ENCODE measurements around the gene NBPF11. TPM values are rescaled to one million over a fixed set of nuclear protein-coding genes. Genes with fewer than 3 reads are reported as not detected.
A peak's percentile ranks its signal among the peaks of the same experiment; 100 is the strongest.
"Not testable (repeated sequence)": the region's sequence is repeated elsewhere in the genome, so short reads cannot be mapped to it uniquely, and the experiment has no call there.

Gene NBPF11, protein sequence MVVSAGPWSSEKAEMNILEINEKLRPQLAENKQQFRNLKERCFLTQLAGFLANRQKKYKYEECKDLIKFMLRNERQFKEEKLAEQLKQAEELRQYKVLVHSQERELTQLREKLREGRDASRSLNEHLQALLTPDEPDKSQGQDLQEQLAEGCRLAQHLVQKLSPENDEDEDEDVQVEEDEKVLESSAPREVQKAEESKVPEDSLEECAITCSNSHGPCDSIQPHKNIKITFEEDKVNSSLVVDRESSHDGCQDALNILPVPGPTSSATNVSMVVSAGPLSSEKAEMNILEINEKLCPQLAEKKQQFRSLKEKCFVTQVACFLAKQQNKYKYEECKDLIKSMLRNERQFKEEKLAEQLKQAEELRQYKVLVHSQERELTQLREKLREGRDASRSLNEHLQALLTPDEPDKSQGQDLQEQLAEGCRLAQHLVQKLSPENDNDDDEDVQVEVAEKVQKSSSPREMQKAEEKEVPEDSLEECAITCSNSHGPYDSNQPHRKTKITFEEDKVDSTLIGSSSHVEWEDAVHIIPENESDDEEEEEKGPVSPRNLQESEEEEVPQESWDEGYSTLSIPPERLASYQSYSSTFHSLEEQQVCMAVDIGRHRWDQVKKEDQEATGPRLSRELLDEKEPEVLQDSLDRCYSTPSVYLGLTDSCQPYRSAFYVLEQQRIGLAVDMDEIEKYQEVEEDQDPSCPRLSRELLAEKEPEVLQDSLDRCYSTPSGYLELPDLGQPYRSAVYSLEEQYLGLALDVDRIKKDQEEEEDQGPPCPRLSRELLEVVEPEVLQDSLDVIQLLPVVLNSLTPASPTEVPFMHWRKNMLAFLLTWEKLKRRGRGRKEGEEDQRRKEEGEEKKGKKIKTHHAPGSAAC
- polyA plus RNA-seq (2013, experiment 1 of 2; ENCODE audit: insufficient read length), result 8.9 TPM
- polyA plus RNA-seq (2013, experiment 2 of 2; ENCODE audit: insufficient read length), result 8.9 TPM

DNA sequence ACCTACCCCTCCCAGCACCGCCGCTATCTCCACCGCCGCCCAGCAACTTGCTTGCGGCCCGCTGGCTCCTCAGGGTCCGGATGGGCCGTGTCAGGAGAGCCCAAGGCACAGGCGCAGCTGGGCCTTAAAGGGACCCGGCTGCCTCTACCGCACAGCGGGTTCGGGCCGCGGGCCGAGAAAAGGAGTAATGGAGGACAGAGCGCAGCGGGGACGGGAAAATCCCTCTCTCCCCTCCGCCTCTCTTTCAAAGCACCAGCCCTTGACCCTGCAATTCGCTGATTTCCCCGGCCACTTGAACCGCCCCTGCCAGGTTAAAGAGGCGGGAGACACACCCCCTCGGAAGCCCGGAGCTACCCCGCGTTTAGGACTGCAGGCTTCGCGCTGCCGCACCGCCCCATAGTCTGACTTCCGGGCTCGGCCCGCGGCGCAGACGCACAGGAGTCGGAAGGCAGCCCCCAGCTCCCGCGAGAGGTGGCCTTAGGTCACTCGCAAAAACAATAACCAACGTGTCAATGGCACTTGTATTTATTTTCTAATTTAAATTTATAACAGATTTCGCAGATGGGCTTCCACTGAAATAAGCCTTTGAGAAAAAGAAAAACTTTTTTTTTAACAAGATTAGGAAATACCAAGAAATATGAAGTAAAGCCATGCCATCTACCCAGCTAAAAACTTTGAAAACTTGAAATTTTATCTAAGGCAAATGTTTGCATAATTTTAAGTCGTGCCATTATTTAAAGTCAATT lies at the start of gene NBPF11:
Gene NBPF11 (minus strand): TSS at position 371 of the 746 bp plus-strand sequence. CDS start 25,278 bp downstream, outside the sequence.
- DNase-seq, result peak; percentile 81

DNA sequence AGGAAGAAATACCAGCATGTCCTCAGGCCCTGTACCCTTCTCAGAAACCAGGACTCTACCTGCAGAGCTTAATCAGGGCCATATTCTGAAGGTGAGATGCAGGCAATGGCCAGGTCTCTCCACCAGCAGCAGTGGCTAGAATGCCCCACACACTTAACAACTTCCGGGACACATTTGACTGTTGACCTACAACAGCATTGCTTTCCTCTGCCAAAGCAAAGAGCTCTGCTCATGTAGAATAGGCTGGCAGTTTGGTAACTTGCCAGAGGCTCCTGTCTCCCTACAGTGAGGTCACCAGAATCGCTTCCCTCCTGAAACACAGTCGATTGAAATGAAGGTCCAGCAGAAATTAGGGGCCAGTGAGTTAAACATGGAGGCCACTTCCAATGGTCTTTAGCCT lies 45.3 kb upstream of the NBPF11 start:
- DNase-seq, result not testable (repeated sequence)

DNA sequence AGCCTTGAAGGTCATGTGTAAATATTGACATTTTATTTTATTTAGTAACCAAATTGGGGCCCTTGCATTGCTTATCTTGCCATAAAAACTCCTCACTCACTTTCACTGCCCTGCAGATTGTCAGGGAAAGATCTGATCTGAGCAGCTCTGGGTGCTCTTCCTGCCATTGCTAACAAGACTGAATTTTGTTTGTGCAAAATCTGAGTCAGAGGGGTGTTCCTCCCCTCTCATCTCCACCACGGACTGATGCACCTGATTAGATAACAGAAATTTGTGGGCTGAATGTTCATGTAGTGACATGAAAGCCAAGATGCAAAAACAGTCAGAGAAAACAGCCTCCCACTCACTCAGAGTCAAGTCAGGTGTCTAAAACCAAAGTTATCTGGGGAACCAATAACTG lies 44.9 kb upstream of the NBPF11 start:
- not testable (repeated sequence) for DNase-seq

DNA sequence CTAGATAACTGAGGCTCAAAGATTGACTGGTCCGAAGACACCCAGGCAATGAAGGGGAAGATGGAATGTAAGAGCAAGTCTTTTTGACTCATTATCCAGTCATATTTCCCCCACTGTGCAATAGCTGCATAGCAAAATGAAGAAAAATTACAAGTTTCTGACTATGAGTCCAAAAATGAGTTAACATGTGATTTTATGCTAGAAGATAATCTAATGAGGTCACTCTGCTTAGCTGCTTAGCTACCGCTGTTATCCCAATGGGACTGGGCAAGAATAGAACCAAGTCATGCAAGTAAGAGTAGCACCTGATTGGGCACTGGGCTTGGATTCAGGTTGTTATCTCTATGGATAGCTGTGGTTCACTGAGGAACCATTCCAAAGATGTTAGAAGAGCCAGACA lies 43.0 kb upstream of the NBPF11 start:
- not testable (repeated sequence) for DNase-seq

DNA sequence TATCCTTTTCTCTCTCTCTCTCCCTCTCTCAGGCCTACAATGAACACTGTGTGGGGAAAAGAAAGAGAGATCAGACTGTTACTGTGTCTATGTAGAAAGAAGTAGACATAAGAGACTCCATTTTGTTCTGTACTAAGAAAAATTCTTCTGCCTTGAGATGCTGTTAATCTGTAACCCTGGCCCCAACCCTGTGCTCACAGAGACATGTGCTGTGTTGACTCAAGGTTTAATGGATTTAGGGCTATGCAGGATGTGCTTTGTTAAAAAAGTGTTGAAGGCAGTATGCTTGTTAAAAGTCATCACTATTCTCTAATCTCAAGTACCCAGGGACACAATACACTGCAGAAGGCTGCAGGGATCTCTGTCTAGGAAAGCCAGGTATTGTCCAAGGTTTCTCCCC lies 36.7 kb upstream of the NBPF11 start:
- DNase-seq, result not testable (repeated sequence)

DNA sequence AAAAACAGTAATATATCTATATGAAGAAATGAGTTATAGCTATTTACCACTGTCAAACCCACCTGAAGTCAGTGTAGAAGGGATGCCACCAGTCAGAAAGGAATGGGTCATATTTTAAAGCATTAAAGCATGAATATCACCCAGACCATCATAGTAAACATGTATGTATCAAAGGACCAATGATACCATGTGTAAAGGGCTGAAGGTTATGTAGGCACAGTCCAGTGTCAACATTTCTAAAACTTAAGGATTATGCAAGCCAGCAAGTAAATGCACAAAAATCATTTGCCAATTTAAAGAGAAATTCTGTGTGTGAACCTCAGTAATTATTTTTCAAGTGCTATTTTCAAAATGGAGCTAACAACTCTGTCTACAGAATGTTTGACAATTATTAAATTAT lies 26.6 kb upstream of the NBPF11 start:
- DNase-seq, result not testable (repeated sequence)

DNA sequence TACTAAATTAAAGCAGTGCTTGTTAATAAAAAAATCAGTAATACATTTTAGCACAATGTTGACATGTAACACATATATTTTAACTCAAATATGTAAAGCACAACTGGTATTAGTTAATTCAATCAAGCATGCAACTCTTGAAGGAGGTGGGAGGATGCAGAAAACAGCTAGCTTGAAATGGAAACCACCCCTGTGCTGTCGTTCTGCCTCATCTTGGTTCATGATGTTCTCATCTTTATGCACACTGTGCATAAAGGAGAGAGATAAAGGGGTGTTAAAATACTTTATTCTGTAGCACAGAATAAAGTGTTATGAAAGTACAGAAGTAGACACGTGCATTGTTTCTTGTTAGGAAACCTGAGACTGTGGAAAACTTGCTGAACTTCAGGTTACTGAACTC lies 23.3 kb upstream of the NBPF11 start:
- DNase-seq, result not testable (repeated sequence)

DNA sequence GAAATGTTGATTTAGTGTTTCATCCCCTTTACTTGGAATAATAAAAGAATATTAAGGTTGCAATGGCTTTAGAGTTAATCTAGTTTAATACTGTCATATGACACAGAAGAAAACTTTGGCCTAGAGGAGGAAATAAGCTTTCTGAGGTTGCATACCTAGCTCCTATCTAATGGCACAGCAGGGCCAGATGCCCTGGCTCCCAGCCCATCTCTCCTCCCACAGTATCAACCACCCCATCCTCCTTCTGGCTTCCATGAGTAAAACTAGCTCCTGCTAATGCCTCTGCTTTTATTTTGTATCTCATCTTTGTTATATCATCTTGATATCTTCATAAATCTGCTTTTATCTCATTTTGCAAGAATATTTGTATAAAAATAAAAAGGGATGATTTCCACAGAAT lies 19.9 kb upstream of the NBPF11 start:
- not testable (repeated sequence) for DNase-seq

DNA sequence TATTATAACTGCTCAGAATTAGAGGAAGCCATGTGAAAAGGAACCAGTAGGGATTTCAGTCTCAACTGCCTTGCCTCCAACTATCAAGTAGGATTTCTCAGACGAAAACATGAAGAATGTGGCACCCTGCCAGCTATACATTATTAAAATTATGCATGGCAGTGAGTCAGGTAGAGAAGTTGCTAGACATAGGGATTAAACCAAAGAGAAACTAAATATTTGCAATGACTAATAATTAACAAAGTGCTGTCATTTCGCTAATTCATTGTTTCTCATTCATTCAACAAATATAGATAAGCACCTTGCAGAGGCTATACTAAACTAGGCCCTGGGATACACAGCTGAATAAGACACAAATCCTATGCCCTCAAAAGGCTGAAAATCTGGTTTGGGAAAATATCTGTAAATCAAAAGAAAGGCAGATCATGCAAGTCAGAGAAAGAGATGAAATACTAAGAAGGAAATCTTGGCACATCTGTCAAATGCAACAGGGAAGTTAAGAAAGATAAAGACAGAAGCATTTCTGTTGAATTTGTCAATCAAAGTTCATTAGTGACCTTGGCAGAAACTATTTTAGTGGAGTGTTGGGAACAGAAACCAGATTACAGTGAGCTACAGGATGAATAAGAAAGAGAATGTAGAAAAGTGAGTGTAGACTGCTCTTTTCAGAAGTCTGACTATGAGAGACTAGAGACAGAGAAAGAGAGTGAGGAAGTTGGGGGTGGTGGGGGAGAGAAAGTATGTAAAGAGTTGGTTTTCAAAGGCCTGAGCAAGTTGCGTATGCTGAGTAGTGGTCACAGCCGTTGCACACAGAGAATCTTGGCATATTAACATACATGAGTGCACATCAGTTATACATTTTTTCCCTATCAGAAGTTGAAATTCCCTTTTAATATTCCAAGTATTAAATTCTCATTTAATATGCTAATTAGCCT lies 14.7 kb upstream of the NBPF11 start:
- DNase-seq, result no peak

DNA sequence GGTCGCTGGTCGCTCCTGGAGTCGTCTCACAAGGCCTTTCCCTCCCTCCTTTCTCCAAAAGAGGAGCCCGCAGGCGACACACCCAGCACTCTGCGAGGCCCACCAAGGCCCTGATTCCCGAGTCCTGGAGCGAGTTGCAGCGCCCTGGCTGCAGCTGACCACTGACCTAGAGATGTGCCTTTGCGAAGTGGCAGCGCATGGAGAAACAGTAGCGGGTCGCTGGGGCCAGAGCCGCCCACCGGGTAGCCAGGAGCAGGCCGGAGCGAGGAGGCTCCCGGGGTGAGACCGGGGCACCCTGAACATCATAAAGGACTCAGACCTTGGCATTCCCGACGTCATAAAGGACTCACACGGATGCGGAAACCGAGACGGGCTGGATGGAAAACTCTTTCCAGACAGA lies 10.3 kb upstream of the NBPF11 start:
- no peak for DNase-seq

DNA sequence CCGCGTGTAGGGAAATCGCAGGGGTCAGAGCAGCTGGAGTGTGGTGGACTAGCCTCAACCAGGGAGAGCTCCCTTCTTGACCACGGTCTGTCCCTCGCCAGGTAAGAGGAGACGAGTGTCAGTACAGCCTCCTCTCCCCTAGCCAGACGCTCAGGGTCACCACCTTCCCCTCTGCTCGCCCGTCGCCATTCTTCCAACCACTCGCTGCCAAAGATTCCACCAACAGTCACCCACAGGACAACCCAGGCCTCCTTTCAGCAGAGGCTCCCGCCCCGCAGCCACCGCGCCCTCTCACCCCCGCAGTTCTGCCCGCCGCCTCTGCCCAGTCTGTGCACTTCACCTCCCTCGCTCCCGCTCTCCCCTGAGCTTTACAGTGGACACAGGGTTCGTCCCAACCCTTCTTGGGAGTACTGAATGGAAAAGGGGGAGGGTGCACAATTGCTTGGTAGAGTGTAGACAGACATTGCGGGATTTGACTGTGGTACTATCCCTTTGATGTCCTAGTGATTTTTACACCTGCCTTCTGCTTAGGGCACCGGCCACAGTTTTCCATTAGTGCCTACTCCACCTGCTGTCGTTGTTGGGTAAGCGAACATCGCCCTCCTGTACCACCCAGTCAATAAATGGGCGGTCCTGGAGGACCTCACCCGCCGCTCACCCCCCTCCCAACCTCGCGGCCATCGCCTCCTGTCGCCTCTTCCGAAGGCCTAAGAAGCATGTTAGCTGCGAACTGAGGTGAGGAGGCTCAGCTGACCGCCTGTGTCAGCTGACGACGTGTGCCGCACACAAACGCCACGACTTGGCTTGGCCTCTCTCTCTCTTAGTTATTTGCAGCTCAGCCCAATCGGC lies 9.2 kb upstream of the NBPF11 start:
- no peak for DNase-seq

DNA sequence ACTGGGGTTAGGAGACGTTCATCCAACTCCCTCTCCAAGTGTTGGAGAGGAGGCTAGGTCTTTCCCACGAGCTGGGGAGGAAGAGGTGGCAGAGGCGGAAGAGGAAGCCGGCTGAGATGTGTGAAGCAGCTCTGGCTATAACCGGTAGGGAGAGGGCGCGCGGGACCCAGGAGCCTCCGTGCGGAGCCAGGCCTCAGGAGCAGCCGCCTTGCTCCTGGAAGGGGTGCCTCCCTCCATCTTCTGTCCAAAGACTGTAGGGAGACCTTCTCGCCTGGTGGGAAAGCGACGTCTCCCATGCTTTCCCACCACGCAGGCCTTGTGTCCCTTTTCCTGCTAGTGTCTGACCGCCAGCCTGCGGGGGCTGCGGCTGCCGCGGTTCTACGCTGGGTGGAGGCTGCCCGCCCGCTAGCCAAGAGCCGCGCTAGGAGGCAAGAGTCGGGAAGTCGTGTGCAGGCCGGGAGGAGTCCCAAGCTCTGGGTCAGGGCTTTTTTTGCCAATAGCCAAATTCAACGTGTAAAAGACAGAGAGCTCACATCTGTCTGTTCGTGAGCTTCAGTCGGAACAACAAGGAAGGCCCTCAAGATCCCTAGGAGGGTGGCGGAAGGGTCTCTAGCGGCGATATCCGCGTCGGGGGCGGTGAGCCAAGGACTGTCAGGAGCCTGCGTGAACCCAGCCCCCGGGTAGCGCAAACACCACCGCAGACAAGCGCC lies 8.4 kb upstream of the NBPF11 start:
- DNase-seq, result no peak

DNA sequence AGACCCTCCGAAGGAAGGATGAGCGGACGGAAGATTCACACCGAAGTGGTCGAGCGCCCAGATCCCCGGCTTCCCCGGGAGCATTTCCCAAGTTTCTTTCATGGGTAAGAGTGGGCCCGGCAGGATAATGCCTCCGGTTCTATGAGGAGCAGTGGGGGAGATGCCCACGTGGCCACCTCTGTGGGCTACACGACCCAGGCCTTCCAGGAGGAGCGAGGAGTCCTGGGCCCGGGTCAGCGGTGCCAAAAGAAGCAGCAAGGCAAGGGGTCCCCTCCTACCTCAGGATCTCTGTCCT lies 7.9 kb upstream of the NBPF11 start:
- DNase-seq, result no peak

DNA sequence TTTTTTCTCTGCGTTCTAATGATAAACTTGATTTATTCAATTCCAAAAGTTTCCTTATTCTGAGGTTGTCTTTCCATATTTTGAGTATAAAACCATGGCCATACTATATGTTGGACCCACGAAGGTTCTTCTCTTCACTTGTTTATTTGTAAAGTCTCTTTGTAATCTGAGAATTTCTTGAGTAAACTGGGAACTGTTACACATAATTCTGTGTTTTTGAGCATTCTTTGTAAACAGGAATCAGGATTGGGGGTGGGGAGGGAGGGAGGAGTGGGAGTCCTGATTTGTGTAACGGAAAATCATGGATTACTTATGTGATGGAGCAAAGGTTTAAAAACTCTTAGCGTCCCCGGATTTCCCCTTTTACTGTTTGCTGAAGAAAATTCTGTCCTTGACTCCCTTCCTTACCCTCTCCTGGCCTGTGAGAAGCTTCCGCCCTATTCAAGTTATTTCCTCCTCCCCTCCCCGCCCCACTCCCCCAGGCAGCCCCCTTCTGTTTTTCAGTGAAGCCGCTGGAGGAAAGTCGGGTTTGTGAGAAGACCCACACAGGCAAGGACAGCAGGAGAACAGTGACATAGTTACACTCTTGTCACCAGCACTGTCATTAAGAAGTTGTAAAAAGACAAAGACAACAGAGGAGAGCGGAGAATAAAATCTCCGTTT lies 6.4 kb upstream of the NBPF11 start:
- no peak for DNase-seq

DNA sequence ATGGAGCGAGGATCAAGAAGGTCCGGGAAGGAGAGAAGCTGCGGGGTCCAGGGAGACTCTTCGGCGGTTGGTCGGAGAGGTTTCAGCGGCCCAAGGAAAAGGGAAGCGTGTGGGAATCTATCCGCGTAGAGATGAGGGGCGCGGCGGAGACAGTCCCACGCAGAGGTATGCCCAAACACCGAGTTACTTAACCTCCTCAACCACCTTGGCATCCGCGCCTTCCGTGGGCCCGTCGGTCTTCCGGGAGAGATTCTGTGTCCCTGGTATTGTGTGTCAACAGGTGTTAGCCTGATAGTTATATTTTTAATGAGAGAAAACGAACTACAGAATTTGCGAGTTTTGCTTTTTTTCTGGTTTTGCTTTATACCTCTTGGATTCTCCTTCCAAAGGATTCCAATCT lies 5.7 kb upstream of the NBPF11 start:
- DNase-seq, result not testable (repeated sequence)

DNA sequence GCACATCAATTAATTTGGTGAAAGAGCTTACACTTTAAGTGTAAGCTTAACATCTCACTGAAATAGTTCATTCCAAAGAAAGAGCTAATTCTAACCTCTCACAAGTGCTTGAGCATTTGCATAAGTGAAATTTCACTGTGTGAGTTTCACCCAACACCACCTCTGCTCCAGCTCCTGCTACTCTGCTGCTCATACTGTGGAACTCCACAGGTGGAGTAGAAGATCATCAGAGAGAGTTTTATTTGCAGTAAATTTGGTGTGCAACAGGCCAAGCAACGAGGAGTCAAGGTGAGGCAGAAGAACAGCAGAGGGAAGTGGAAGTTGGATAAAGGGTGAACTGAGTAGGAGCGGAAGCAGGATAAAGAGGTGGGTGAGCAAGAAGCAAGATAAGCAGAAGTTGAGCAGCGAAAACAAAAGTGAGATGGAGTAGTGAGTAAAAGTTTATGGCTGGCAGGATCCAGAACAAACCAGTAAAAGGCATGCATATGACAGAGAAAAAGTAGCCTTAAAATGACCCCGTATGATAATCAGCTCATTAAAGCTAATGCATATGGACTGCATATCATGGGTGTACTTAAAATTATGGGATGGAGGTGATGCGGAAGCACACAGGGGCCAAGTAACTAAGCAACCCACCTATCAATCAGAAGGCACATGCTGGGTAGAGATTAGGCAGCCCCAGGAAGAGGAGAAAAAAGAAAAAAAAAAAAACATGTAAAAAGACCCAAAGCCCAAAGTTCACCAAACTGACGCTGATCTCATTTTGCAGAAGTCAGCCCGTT lies 3.6 kb upstream of the NBPF11 start:
- DNase-seq, result not testable (repeated sequence)

DNA sequence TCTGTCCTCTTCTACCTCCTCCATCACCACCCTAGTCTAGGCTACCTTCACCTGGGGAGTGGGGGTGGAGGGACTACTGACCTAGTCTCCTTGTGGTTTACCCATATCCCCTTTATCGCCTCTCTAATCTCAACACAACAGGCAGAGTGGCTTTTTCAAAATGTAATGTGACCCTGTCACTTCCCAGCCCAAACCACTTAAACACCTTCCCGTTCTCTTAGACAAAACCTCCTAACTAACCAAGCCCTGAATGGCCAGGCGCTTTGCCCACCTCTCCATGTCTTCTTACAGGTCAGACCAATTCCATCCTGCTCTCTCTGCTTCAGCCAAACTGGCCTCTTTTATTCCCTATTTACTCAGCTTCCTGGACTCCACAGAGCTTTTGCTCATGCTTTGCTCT lies 714 bp upstream of the NBPF11 start:
- not testable (repeated sequence) for DNase-seq

DNA sequence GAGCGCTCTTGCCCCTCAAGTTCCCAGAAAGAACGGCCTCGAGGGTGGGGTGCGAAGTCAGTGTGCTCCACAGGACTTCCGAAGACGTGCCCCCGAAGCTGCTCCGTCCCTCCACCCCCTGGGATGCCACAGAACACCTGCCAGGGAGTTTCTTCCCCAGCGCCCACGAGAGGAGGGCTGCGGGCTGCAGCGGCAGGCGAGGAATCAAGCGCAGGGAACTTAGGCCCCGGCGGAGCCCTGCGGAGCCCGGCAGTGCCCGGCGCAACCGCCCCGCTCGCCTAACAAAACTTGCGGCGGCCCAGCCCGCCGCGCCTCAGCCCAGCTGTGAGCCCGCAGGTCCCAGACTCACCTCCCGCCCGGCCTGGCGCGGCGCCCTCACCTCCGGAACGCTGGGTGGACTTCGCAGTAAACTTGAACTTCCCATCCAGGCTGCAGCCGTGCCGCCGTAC lies 686 bp downstream of the NBPF11 start:
- DNase-seq, result not testable (repeated sequence)

DNA sequence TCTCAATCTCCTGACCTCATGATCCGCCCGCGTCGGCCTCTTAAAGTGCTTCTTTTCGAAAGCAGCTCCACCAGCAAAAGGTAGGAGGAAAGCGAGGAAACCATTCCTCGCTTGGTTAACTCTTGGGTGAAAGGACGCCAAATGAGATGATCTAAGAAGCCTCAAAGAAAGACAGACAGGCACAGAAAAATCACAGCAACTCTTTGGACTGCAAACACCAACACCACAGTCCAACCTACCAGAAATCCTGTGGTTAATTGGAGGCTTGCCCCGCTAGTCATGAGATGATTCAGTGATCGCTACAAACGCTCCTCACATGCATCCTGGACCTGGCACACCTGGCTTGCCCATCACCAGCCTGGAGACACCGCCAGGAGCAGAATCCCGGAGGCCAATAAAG lies 1.1 kb downstream of the NBPF11 start:
- DNase-seq, result peak; percentile 27
